Fibroblast of peridontal ligament (primary cell): ENCODE data around the gene HBQ1.
"Not testable (repeated sequence)": the region's sequence is repeated elsewhere in the genome, so short reads cannot be mapped to it uniquely, and the experiment has no call there.

Experiments used
- DNase-seq: peaks from one replicate; pipeline ENCODE4 v3.0.0-alpha.2; 2010; ENCODE audit errors: extremely low read depth

The HBQ1 gene

DNA sequence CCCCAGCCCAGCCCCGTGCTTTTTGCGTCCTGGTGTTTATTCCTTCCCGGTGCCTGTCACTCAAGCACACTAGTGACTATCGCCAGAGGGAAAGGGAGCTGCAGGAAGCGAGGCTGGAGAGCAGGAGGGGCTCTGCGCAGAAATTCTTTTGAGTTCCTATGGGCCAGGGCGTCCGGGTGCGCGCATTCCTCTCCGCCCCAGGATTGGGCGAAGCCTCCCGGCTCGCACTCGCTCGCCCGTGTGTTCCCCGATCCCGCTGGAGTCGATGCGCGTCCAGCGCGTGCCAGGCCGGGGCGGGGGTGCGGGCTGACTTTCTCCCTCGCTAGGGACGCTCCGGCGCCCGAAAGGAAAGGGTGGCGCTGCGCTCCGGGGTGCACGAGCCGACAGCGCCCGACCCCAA is 4.3 kb upstream of the HBQ1 start:
- DNase-seq = not testable (repeated sequence)

DNA sequence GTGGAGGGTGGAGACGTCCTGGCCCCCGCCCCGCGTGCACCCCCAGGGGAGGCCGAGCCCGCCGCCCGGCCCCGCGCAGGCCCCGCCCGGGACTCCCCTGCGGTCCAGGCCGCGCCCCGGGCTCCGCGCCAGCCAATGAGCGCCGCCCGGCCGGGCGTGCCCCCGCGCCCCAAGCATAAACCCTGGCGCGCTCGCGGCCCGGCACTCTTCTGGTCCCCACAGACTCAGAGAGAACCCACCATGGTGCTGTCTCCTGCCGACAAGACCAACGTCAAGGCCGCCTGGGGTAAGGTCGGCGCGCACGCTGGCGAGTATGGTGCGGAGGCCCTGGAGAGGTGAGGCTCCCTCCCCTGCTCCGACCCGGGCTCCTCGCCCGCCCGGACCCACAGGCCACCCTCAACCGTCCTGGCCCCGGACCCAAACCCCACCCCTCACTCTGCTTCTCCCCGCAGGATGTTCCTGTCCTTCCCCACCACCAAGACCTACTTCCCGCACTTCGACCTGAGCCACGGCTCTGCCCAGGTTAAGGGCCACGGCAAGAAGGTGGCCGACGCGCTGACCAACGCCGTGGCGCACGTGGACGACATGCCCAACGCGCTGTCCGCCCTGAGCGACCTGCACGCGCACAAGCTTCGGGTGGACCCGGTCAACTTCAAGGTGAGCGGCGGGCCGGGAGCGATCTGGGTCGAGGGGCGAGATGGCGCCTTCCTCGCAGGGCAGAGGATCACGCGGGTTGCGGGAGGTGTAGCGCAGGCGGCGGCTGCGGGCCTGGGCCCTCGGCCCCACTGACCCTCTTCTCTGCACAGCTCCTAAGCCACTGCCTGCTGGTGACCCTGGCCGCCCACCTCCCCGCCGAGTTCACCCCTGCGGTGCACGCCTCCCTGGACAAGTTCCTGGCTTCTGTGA is 3.5 kb upstream of the HBQ1 start, which contains the start of gene HBA1:
Gene HBA1 (plus strand): TSS at position 204 of the 906 bp plus-strand sequence. CDS start 37 bp downstream, at position 241.
- DNase-seq = not testable (repeated sequence)

DNA sequence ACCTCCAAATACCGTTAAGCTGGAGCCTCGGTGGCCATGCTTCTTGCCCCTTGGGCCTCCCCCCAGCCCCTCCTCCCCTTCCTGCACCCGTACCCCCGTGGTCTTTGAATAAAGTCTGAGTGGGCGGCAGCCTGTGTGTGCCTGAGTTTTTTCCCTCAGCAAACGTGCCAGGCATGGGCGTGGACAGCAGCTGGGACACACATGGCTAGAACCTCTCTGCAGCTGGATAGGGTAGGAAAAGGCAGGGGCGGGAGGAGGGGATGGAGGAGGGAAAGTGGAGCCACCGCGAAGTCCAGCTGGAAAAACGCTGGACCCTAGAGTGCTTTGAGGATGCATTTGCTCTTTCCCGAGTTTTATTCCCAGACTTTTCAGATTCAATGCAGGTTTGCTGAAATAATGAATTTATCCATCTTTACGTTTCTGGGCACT is 2.9 kb upstream of the HBQ1 start:
- no peak for DNase-seq

GRCh38 chr16:177981-178667 is 2.1 kb upstream of the HBQ1 start:
- no peak for DNase-seq

DNA sequence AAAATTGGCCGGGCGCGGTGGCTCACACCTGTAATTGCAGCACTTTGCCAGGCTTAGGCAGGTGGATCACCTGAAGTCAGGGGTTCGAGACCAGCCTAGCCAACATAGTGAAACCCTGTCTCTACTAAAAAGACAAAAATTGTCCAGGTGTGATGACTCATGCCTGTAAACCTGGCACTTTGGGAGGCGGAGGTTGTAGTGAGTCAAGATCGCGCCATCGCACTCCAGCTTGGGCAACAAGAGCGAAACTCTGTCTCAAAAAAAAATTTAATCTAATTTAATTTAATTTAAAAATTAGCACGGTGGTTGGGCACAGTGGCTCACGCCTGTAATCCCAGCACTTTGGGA is 1.6 kb upstream of the HBQ1 start:
- DNase-seq = no peak

- no peak for DNase-seq
Observed at GRCh38 chr16:179211-180092, 807 bp upstream of the HBQ1 start.

DNA sequence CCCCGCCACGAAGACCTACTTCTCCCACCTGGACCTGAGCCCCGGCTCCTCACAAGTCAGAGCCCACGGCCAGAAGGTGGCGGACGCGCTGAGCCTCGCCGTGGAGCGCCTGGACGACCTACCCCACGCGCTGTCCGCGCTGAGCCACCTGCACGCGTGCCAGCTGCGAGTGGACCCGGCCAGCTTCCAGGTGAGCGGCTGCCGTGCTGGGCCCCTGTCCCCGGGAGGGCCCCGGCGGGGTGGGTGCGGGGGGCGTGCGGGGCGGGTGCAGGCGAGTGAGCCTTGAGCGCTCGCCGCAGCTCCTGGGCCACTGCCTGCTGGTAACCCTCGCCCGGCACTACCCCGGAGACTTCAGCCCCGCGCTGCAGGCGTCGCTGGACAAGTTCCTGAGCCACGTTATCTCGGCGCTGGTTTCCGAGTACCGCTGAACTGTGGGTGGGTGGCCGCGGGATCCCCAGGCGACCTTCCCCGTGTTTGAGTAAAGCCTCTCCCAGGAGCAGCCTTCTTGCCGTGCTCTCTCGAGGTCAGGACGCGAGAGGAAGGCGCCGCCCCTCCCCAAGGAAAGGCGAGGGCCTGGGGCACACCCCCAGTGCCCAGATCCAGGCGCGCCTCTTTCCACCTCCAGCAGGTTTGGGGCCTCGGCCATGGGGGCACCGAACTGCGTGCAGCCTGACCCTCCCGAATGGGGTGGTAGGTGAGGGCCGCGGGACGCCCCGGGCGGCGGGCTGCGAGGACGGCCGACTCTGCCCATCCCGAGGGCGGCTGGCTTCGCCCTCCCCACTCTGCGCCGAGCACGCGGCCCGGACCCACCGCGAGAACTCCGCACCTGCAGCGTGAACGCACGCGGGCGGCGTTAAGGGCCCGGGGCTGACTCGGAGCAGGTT is 664 bp downstream of the HBQ1 start:
- peak; percentile 41 for DNase-seq

DNA sequence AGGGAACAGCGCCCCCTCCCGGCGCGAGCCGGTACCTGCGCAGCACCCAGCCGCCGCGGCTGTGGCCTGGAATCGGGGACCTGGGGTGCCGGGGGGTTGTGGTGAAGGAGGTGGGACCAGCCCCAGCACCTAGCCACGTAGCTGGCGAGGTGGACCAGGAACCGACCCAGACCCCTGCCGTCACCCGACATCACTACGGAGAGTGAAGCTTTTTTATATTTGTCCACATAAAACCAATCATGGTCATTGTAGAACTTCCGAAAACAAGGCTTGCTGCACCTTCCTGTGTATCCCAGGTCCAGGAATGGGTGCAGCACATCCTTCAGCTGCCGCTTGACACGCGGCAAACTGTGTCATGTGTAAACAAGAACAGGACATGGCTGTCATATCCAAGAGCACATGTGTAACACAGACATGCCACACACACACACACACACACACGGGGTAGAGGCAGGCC is 1.3 kb downstream of the HBQ1 start:
- DNase-seq = no peak

DNA sequence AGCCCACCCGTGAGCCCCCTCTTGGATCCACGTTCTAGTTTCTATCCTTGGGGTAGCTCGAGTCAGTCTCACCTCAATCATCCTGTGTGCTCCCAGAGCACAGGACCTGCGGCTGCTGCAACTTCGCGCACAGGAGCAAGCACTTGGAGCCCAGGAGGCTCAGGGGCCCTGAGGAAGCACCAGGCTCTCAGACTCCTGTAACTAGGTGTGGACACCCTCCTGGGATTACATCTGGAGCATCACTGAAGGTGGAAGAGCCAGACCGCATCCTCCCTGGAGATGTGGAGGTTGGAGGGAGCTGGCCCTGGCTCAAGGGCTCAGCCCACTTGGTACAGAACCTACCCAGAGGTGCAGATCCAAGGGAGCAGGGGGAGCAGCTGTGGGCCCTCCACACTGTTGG is 2.7 kb downstream of the HBQ1 start:
- DNase-seq = no peak

- DNase-seq = no peak
Observed at GRCh38 chr16:185213-185612, 5.0 kb downstream of the HBQ1 start.

DNA sequence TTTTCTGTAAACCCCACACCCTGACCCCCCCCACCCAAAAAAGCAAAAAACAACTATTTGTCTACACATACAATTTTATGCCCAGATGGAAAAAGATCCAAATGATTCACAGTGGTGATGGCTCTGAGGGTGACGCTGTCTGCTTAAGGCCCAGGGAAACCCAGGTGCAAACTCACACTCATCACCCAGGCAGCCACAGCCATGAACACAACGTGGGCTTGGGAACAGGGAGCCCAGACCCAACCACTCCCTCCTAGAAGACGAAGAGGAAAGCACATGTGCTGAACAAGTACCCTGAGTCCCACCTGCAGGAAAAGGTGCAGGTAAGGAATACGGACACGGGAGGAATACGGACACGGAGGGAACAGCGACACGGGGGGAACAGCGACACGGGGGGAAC is 5.4 kb downstream of the HBQ1 start:
- DNase-seq = no peak

GRCh38 chr16:187330-187729 is 7.1 kb downstream of the HBQ1 start:
- no peak for DNase-seq

- no peak for DNase-seq
Observed at GRCh38 chr16:188674-189073, 8.4 kb downstream of the HBQ1 start.

DNA sequence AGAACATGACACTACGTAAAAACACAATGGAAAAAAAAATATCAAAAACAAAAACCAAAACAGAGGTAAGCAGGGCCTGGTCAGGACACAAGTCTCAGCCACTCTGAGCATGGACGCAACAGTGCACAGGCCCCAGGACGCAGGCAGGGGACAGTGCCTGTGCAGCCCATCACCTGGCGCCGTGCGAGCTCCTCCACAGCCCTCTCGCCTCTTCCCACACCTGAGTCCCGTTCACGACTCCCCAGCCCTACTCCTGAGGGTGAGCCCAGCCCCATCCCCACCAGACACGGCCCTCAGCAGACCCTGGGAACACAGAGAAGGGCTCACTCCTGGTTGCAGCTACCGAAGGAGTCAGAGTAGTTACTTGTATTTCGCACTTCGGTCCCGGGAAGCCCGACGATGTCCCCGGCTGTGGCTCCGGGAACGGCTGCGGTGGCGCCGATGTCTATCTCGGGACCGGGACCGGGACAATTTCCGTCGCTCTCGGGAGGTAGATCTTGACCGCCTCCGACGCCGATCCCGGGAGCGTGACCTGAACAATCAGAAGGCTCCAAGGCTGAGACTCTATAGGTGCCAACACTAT is 9.4 kb downstream of the HBQ1 start:
- no peak for DNase-seq

DNA sequence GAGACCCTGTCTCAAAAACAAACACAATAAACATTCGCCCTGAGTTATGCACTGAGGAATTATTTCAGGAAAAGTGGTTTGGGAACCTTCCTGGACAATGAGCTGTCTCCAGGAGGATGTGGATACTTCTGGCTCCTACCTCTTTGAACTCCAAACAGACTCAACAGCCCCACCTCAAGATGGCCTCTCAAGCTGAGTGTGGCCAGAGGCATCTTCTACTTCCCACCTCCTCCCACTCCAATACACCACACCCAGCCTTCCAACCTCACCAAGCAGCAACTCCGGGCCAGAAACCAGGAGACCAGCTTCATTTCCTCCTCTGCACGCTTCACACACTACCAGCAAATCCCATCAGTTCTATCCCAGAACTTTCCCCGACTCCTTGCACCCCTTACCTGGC is 11.6 kb downstream of the HBQ1 start:
- no peak for DNase-seq

DNA sequence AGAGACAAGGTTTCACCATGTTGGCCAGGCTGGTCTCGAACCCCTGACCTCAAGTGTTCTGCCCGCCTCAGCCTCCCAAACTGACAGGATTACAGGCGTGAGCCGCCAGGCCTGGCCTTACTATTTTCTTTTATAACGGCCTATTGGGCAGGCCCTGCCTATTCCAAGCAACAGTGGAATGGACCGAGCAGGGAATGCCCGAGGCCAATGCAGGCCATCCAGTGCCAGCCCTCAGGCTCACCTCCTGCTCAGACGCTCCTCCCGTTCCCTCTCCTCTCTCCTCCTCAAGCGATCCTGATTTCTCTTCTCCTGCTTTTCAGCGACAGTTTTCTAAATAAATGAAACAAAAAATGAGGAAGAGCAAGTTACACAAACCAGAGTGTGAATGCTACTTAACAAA is 12.4 kb downstream of the HBQ1 start:
- no peak for DNase-seq

DNA sequence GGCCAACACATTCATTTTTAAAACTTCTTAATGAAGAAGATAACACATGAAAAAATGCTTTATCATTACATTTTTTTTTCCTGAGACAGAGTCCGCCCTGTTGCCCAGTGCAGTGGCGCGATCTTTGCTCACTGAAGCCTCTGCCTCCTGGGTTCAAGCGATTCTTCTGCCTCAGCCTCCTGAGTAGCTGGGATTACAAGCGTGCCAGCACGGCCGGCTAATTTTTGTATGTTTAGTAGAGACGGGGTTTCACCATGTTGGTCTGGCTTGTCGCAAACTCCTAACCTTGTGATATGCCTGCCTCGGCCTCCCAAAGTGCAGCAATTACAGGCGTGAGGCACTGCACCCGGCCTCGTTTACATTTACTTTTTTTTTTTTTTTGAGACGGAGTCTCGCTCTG is 13.2 kb downstream of the HBQ1 start:
- DNase-seq = no peak

- no peak for DNase-seq
Observed at GRCh38 chr16:194516-194915, 14.3 kb downstream of the HBQ1 start.

GRCh38 chr16:200388-200787 is 20.1 kb downstream of the HBQ1 start:
- DNase-seq = peak; percentile 32

GRCh38 chr16:203246-203645 is 23.0 kb downstream of the HBQ1 start:
- DNase-seq = no peak

- DNase-seq = not testable (repeated sequence)
Observed at GRCh38 chr16:204046-204445, 23.8 kb downstream of the HBQ1 start.
